Measurements from ENCODE around the gene TLNRD1. TPM values are rescaled to one million over a fixed set of nuclear protein-coding genes. Genes with fewer than 3 reads are reported as not detected.

TLNRD1 gene
- total RNA-seq, 4 donors from 2014 or later: 1.9 to 8.1 (median 3.3) TPM

DNA sequence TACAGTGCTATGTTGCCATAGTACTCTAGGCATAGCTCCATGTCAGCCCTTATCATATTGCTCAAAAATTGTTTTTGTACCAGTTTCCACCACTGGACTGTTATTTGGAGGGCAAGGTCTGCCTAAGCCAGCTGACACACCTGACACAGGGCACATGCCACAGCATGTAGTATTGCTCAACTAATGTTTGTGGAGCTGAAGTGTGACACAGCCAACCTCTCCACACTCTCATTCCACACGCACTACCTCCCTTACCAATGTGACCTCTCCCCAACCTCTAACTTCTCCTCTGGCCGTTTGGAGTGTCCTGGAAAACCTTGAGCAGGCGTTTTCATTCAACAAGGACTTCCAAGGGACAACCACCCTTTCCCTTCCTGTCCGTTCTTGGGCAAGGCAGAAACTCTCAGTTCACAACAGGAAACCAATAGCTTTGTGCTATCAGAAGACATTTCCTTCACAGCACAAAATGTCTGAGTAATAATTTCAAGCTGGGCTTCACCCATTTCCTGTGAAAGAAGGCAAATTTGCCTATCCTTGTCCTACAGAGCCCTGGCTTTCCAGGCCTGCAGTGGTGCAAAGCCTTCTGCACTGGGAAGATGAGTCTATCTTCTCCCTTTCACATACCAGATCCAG lies 38.4 kb downstream of the TLNRD1 start:
- in situ Hi-C loops (cut with MboI; ENCODE audit: low sequenced_read_pairs in 4 of 4): no loop called here
- H3K36me3 ChIP-seq: no peaks in the 10 kb centered on the region
- TF ChIP-seq, protein P1, sequence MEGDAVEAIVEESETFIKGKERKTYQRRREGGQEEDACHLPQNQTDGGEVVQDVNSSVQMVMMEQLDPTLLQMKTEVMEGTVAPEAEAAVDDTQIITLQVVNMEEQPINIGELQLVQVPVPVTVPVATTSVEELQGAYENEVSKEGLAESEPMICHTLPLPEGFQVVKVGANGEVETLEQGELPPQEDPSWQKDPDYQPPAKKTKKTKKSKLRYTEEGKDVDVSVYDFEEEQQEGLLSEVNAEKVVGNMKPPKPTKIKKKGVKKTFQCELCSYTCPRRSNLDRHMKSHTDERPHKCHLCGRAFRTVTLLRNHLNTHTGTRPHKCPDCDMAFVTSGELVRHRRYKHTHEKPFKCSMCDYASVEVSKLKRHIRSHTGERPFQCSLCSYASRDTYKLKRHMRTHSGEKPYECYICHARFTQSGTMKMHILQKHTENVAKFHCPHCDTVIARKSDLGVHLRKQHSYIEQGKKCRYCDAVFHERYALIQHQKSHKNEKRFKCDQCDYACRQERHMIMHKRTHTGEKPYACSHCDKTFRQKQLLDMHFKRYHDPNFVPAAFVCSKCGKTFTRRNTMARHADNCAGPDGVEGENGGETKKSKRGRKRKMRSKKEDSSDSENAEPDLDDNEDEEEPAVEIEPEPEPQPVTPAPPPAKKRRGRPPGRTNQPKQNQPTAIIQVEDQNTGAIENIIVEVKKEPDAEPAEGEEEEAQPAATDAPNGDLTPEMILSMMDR (IDR thresholded peaks at IDR 0.05 in 4 of 5, conservative IDR thresholded peaks at IDR 0.05 in 1 of 5): no peak
- TF ChIP-seq POLR2A (IDR thresholded peaks at IDR 0.05): no peak
- H3K27ac ChIP-seq: no peak overlapping the region
- no peak for DNase-seq
- H3K4me3 ChIP-seq: no peak overlapping the region
- no peaks in the 10 kb centered on the region for H3K27me3 ChIP-seq
- intact Hi-C loops (cut with DNase I; ENCODE audit: low total_unique reads): no loop called here
- no peak for ATAC-seq
- no peaks in the 10 kb centered on the region for H3K9me3 ChIP-seq
- H3K4me1 ChIP-seq: no peaks in the 10 kb centered on the region

- no peaks in the 10 kb centered on the region for H3K27me3 ChIP-seq
- DNase-seq (no peak), ATAC-seq (no peak)
- no peak overlapping the region for H3K4me3 ChIP-seq
- TF ChIP-seq, protein P1 (IDR thresholded peaks at IDR 0.05 in 4 of 5, conservative IDR thresholded peaks at IDR 0.05 in 1 of 5): no peak
- TF ChIP-seq POLR2A (IDR thresholded peaks at IDR 0.05): no peak
- H3K27ac ChIP-seq: no peak overlapping the region
- intact Hi-C loops (cut with DNase I; ENCODE audit: low total_unique reads): no loop called here
- no peaks in the 10 kb centered on the region for H3K36me3 ChIP-seq
- in situ Hi-C loops (cut with MboI; ENCODE audit: low sequenced_read_pairs in 4 of 4): no loop called here
- H3K9me3 ChIP-seq: no peaks in the 10 kb centered on the region
- no peaks in the 10 kb centered on the region for H3K4me1 ChIP-seq
These were observed 40.0 kb downstream of the TLNRD1 start for GRCh38 chr15:81040757-81041156.

DNA sequence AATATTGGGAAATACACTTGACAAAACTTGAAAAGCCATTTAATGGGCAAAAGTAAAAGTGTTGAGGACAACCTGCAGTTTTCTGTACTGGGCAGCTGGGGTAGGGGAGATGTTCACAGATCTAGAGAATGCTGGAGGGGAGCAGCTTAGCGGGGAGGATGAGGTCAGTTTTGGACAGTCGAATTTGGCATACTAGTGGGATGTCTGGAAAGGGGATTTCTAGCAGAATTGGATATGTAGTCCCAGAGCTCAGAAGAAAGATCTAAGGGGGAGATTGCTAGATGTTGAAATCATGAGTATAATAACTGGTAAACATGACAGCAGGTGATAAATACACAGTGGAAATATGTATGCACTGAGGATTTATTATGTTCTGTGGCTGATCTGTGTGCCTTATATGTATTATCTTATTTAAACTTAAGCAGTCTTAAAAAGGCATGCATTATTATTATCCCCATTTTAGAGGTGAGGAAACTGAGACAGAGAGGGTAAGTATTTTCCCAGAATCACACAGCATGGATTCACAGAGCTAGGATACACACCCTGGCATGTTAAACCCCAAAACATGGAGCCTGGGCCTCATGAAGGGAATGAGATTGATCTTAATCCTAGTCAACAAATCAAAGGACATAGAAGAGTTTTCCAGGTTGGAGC lies 42.7 kb downstream of the TLNRD1 start:
- no peaks in the 10 kb centered on the region for H3K4me1 ChIP-seq
- H3K36me3 ChIP-seq: no peaks in the 10 kb centered on the region
- intact Hi-C loops (cut with DNase I; ENCODE audit: low total_unique reads) (no loop called here), in situ Hi-C loops (cut with MboI; ENCODE audit: low sequenced_read_pairs in 4 of 4) (no loop called here)
- ATAC-seq: no peak
- H3K27me3 ChIP-seq: no peaks in the 10 kb centered on the region
- H3K27ac ChIP-seq: no peak overlapping the region
- TF ChIP-seq POLR2A (IDR thresholded peaks at IDR 0.05): no peak
- TF ChIP-seq, protein P1 (IDR thresholded peaks at IDR 0.05 in 4 of 5, conservative IDR thresholded peaks at IDR 0.05 in 1 of 5): no peak
- no peak overlapping the region for H3K4me3 ChIP-seq
- no peak for DNase-seq
- H3K9me3 ChIP-seq: no peaks in the 10 kb centered on the region

DNA sequence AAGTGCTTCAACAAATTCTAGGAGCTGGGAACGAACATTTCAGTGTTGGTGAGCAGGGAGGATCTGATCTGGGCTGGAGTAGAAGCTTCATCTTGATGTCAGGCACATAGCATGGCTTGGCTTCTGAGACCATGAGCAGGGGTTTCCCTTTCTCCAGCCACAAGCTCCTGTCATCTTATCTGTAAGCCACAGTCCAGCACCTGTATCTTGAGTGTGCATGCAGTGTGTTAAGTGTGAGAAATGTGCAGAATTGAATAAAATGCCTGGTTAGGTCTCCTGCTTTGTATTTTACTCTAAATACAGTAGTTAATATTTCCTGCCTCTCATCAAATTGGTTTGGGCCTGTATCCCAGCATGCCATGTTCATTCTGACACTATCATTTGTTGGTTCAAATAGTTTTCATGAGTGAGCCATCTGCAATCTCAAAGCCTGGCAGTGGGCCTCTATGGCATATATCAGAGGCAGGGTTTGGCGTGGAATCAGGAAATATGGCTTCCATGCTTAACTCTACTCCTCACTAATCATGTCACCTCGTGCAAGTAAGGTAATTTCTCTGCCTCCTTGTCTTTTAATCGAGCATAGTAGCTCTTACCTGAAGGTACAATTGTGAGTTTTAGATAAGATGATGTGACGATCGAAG lies 43.3 kb downstream of the TLNRD1 start:
- intact Hi-C loops (cut with DNase I; ENCODE audit: low total_unique reads): no loop called here
- DNase-seq: no peak

More for the DNA sequence above, 43.3 kb downstream of the TLNRD1 start:
- Histone ChIP-seq H3K27ac (no peak overlapping the region), H3K4me3 (no peak overlapping the region), H3K27me3 (no peaks in the 10 kb centered on the region), H3K9me3 (no peaks in the 10 kb centered on the region), H3K4me1 (no peaks in the 10 kb centered on the region), H3K36me3 (no peaks in the 10 kb centered on the region)
- no peak for TF ChIP-seq POLR2A (IDR thresholded peaks at IDR 0.05)
- TF ChIP-seq, protein P1 (IDR thresholded peaks at IDR 0.05 in 4 of 5, conservative IDR thresholded peaks at IDR 0.05 in 1 of 5): no peak
- ATAC-seq: no peak
- in situ Hi-C loops (cut with MboI; ENCODE audit: low sequenced_read_pairs in 4 of 4): no loop called here

Measured in gastrocnemius medialis (tissue), 4 donors.